HG03558 (cell line): Measurements from ENCODE around the gene KAT6B.
"Not testable (repeated sequence)": the region's sequence is repeated elsewhere in the genome, so short reads cannot be mapped to it uniquely, and the experiment has no call there.

Experiments used
- ATAC-seq: cut with Tn5 transposase; IDR thresholded peaks from one replicate; pipeline ENCODE4 v1.9.1; 2021; ENCODE audit warnings: moderate number of reproducible peaks; ENCODE audit not compliant: unreplicated experiment; ENCODE audit errors: extremely low read depth

KAT6B gene

DNA sequence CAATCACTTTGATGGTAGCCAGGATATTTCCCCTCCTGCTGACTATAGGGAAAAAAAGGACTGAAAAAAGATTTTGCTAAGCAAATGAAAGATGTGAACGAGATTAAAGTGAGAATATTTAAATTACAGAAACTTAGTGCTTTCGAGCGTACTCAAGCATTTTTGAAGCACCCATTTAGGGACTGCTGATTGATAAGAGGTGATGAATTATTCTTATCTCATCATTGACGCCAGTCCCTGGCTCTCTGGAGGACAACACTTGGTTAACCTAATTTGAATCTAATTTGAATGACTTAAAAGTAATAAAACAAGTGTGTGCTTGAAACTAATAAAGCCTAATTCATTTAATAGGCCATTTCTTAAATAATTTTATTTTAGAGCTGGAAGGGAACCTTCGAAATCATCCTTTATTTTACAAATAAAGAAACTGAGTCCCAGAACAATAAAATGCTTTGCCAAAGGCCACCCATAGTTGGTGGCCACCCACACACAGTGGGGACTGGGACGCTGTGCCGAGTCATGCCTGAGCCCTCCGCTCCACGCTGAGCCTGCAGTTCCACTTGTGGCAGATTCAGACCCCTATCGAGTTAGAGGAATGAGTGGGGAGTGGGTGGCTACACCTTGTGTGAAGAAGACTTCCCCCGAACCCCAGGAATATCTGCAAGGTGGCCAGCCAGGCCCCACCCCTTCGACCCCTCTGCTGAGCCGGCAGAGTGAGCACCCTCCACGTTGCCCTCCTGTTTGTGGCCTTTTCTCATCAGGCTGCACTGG lies 223.9 kb downstream of the KAT6B start:
- ATAC-seq: no peak

DNA sequence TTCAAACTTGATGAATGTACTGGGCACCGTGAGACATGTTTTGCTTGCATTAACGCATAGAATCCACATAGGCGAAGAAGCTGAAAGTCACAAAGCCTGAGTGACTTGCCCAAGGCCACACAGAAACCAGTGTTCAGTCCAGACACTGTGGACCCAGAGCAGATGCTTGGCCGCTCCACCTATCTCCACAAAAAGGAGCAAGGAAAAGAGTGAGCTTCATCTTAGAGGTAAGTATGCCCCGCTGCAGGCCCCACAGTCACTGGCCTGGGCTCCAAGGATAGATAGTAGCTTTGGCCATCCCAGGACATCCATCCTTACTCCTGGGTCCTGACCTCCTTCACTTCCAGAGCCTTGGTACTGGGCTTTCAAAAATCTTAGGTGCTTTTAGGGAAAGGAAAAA lies 224.9 kb downstream of the KAT6B start:
- no peak for ATAC-seq

DNA sequence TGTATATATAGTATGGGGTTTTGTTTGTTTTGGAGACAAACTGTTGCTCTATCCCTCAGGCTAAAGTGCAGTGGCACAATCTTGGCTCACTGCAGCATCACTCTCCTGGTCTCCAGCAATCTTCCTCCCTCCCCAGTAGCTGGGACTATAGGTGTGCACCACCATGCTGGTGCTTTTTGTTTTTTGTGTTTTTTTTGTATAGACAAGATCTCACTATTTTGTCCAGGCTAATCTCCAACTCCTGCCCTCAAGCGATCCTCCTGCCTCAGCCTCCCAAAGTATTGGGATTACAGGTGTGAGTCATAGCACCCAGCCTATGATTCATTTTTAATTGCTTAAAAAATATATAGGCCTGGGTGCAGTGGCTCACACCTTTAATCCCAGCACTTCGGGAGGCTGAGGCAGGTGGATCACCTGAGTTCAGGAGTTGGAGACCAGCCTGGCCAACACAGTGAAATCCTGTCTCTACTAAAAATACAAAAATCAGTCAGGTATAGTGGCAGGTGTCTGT lies 229.6 kb downstream of the KAT6B start:
- not testable (repeated sequence) for ATAC-seq

DNA sequence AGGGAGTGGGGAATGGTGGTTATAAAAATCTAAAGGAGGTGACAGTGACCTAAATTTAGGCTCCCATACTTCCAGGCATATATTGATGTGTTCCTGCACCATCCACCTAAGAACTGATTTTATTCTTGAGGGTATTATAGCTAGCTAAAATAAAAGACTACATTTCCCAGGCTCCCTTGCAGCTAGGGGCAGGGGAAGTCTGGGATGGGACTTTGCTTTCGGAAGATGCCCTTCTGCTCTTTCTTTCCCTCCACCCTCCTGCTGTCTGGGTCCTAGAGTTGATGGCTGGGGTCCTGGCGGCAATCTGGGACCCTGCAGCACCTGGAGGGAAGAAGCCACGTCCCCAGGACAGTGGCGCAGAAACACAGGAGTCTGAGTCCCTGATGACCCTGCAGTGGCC lies 231.3 kb downstream of the KAT6B start:
- ATAC-seq: no peak

DNA sequence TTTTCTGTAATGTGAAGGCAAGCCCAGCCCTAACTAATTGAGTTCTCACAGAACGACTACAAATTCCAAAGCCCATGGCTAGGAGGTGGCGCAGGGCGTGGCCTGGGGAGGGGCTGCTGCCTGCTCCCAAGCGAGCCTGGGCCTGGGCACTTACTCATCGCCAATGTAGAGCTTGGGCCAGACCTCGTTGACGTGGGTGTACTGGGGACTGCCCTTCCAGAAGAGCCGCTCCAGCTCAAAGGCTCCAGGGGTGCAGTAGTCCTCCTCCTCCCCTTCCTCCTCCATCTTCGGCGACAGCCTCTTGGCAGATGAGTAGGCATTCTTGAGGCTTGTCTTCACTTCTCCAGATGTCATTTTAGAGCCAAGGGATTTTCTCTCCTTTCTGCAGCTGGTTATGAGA lies 231.8 kb downstream of the KAT6B start:
- no peak for ATAC-seq

DNA sequence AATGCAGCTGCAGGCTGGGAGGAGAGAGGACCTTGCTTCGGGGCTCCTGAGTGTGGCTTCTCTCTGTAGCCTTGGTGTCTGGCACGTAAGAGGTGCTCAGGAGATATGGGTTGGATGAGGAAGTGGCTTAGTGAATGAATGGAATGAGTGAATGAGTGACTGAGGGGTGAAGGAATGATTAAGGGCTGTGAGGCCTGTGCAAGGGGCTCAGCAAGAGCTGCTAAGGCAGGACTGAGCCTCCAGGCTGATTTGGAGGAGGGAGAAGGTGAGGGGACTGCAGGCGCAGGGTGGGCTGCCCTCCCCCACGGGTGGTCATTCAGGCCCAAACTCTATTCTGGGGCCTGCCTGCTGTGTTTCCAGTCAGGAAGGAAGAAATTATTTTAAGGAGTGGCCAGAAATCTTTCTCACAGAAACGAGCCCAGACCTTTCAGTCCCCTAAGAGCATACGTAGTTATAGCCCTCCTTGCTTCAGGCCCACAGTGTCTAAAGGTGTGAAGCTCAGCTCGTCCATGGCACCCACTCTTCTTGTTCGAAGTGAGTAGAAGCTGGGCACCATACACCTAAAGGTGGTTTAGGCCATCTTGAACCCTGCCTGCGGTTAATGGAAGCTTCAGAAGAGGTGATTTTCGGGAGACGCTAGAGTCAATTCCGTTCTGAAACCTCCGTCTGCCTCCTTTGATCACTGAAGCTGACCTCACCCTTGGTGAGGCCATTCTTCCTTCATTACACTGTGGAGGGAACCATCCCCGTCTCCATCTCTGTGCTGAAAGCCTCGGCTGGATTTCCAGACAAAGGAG lies 235.5 kb downstream of the KAT6B start:
- no peak for ATAC-seq

DNA sequence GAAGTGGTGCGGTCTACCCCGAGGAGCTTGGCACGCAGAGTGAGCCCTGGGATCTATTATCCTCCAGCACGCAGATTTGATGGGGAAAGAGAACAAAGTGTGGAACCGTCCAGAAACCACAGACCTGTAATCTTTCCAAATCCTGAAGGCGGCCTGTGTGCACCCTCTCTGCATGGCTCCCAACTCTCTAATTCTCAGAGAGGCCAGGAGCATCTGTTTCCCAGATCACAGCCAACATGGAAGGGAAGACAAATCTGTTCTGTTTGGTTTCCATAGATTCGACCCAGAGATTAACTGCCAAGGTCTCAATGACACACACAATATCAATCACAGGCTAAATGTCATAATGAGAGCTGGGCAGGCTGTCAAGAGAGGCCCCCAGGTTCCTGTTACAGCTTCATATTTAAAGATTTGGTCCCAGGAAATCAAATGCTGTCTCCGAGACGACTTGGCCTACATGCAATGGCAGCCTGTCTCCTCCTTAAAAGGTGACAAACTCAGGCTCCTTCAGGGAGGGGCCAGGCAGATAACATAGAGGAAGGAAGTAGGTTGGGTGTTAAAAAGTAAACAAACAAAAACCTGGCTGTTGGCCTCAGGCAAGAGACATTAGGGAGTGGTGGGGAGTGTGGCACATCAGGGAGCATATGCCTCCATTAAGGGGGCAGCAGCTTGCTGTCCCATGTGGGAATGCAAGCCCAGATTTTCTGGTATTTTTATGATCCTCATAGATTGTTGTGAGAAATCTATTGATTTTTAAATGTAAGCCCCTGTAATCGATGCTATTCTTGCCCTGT lies 236.3 kb downstream of the KAT6B start:
- no peak for ATAC-seq

DNA sequence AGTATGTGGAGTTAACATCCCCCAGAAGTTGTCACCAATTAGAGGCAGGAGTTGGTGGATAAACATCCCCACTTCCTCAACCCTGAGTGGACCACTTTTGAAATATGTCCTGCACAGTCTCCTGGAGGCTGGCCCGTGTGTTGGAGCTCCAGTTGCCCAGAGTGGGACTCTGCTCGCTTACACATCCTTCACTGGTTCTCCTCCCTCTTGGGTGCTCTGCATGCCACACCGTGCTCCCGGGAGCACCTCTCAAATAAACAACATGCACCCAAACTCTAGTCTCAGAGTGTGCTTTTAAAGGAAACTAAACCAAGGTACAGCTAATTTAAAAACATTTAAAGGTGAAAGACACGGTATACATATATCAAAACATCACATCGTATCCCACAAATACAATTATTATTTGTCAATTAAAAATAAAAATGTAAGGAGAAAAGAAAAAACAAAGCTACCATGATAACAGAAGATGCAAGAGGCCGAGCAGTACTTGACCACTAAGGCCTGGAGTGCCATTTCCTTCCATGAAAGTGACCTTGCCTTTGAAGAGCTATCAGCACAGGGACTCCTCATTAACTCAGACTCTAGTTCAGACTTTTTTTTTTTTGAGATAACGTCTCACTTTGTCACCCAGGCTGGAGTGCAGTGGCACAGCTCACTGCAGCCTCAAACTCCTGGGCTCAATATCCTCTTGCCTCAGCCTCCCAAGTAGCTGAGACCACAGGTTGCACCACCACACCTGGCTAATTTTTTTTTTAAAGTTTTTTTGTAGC lies 237.2 kb downstream of the KAT6B start:
- no peak for ATAC-seq

DNA sequence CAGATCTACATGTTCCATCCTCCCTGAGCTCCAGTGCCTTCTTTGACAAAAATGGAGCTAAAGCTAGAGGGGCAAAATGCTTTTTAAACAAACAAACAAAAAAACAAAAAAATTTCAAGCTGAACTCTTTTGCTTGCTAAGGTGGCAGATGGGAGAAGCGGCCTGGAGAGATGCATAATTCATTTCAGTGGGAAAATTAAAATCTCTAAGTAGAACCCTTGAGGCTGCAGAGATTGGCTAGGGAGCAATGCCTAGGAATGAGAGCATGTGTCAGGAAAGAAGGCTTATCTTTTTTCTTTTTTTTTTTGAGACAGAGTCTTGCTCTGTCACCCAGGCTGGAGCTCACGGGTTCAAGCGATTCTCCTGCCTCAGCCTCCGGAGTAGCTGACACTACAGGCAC lies 238.7 kb downstream of the KAT6B start:
- ATAC-seq: no peak

DNA sequence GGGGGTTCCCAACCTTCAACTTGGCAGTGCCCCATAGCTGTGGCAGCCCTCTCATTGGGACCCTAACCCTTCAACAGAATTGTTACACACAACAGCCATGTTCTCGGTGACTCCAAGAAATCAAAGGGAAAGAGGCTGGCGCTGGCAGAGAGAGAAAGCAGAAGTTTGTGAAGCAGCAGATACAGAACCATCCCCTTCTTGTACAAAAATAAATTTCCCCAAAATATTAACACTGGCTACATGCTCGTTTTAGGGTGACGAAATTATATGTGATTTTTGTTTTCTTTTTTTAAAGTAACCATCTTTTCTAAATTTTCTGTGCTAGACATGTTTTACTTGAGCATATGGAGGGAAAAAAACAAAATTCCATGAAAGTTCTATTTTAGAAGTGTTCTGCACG lies 239.9 kb downstream of the KAT6B start:
- no peak for ATAC-seq

DNA sequence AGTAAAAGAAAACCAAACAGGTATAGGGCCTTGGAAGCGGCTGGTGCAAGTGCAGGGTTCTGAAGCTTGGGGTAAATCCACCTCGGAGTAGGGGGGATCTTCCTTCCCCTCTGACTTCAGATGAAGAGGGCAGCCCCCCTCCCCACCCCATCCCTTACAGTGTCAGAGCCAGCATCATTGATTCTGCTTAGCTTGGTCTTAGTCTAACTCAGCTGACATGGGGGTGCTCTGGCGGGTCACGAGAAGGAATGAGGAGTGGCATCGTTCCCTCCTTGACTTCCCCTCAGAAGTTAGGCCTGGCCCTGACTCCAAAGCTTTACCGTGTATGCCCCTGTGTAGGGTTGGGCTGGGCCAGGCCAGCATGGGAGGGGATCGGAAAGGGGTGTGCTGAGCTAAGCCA lies 240.9 kb downstream of the KAT6B start:
- no peak for ATAC-seq

DNA sequence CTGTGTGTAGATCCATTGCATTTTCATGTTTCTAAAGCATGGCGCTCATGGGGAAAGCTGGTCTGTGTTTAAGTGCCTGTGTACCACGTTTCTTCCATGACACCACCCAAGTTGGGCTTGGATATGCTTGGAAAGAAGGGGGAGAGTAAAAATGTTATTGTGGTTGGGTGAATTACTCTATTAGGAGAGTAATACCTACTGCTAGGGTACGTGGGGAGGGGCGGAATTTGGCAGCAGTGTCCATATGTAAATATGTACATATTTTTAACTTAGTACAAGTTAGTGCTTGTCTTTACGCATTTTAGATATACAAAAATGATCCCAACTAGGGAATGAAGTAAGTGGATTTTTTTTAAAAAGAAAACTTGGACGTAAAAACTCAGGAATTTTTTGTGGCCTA lies 242.1 kb downstream of the KAT6B start:
- no peak for ATAC-seq

DNA sequence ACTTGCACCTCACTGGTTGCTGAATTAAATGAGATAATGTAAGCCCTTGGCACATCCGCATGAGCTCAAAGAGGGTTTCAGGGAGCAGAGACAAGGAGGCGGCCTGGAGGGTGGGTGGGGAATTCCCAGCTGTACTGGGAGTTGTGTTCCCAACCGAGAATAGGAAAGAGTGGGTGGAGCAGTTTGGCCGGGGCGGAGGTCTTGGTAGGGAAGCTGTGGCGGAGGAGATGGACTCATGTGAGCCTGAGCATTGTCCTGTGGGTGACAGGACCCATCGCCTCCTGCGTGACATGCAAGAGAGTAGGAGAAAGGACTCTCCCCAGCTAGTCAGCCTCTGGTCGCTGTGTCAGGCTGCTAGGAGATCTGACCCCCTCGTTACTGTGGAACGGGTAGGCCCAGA lies 244.1 kb downstream of the KAT6B start:
- ATAC-seq: no peak

DNA sequence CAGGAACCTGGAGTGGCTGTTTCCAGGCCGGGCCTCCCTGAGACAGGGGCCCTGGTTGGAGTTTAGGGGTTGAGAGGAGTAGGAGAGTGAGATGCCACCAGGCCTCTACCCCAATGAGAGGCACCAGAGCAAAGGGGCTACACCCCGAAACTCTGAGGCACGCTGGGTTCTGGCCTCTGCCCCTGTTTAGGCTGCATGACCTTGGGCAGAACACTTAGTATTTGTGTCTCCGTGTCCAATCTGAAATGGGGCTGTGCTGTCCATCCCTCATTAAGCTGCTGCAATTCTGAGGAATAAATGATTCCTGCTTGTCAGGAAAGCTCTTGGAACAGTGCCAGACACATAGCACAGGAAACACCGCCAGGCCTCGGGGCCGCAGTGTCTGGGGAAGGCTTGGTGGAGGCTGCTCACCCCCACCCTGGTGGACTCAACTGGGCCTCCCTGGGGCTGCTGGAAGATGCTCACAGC lies 244.6 kb downstream of the KAT6B start:
- ATAC-seq: no peak

DNA sequence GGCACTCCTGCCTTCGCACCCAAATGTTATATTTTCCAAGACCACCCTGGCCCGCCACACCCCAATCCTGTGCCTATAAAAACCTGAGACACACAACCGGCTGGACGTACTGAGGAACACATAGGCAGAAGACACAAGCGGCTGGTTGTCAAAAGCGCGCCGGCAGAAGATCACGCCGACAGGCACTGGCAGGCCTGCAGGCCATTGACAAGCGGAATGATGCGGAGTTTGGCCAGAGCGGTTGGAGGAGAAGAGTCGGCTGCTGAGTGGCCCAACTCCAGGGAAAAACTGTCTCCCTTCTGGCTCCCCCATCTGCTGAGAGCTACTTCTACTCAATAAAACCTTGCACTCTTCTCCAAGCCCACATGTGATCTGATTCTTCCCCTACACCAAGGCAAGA lies 245.4 kb downstream of the KAT6B start:
- ATAC-seq: no peak

DNA sequence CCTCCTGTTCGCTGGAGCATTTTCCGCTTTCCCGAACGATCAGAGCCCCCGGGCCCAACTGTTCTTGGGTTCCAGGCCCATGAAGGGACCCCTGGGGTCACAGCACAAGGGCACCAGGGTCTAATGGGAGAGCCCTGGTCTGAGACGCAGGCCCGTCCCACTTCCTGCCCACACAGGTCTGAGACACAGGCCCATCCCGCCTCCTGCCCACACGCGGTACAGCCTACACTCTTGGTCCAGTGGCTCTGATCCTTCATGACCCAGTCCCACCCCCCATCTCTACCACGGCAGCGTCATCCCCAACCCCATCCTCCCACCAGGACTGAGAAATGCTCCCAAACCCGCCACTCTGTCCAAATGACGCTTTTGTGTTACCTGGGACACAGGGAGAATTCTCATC lies 246.3 kb downstream of the KAT6B start:
- no peak for ATAC-seq

DNA sequence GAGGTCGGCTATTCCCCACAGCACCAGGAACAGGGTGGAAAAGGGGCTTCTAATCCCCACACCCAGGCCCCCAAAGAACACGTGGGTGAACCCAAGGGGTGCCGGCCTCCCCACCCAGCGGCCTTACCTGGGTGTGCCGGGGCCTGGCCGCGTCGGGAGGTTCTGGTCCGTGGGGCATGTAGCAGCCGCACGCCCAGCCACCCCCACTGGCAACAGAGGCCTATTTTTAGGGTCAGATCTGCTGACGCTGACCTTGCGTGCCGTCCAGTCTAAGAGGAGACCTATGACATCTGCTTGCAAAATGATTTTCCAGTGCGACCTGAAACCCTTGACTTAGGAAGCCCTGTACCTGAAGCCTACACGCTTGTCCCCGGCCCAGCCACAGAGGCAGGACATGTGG lies 247.0 kb downstream of the KAT6B start:
- ATAC-seq: no peak

DNA sequence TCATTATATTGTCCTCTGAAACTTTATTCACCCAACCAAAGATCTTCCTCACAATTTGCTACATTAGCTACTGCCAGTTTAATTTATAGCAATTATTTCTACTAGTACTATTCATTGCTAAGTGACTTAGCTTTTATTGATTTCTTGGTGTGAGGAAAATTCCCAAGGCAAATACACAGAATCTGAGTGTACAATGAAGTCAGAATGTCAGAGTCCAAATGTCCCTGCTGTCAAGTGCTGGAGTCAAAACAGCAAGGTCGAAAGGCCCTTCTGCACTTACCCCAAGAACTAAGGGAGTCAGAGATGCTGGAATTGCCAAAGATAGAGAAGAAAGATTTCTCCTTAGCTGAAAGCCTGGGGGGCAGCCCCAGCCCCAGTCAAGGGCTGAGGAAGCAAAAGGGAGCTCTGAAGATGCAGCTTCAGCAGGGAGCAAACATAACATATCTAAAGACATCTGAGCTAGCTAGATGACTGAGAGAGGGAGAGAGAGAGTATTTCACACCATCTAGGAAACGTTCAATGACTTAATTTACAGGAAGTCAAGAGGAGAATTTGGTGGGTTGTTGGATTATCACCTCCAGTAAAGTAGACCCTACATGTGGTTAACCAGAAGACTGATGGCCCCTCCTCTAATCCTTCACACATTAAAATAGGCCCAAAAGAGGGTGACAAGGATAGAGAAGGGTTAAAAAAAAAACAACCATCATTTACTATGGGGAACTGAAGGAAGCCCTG lies 248.5 kb downstream of the KAT6B start:
- ATAC-seq: no peak

DNA sequence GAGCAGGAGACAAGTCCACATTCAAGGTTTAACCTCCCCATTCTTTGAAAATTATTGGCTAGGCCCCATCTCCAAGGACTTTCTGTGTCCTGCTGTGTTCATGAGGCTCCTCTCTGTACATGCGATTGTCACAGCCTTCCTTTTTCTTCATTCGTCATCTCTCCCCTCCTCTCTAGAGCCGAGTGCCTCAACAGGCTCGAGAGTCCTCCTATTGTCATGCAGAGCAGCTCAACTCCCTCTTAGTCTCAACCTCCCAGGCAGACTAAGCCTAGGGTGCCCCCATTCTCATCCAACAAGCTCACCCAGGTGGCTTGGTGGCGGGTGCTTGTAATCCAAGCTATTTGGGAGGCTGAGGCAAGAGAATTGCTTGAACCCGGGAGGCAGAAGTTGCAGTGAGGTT lies 249.9 kb downstream of the KAT6B start:
- no peak for ATAC-seq
